ENCODE measurements around the gene RASA3.
"Not testable (repeated sequence)": the region's sequence is repeated elsewhere in the genome, so short reads cannot be mapped to it uniquely, and the experiment has no call there.

Gene RASA3

GRCh38 chr13:114155320-114155719 is 22.9 kb upstream of the RASA3 start:
- DNase-seq = no peak

- no peak for DNase-seq
Measured at GRCh38 chr13:114154476-114154875, 22.1 kb upstream of the RASA3 start.

- no peak for DNase-seq
Measured at GRCh38 chr13:114153485-114154080, 21.2 kb upstream of the RASA3 start.

- DNase-seq = no peak
Measured at GRCh38 chr13:114152831-114153371, 20.5 kb upstream of the RASA3 start.

GRCh38 chr13:114152285-114152645 is 19.8 kb upstream of the RASA3 start:
- no peak for DNase-seq

GRCh38 chr13:114151565-114152284 is 19.3 kb upstream of the RASA3 start:
- no peak for DNase-seq

- DNase-seq = no peak
Measured at GRCh38 chr13:114151031-114151430, 18.6 kb upstream of the RASA3 start.

- peak; percentile 96 for DNase-seq
Measured at GRCh38 chr13:114149774-114150740, 17.6 kb upstream of the RASA3 start.

GRCh38 chr13:114148886-114149285 is 16.5 kb upstream of the RASA3 start:
- DNase-seq = not testable (repeated sequence)

- DNase-seq = no peak
Measured at GRCh38 chr13:114148521-114148855, 16.1 kb upstream of the RASA3 start.

- no peak for DNase-seq
Measured at GRCh38 chr13:114147803-114148520, 15.5 kb upstream of the RASA3 start.

GRCh38 chr13:114146629-114147028 is 14.2 kb upstream of the RASA3 start:
- DNase-seq = no peak

- DNase-seq = no peak
Measured at GRCh38 chr13:114146173-114146572, 13.8 kb upstream of the RASA3 start.

GRCh38 chr13:114145722-114146121 is 13.3 kb upstream of the RASA3 start:
- no peak for DNase-seq

- DNase-seq = no peak
Measured at GRCh38 chr13:114145256-114145655, 12.8 kb upstream of the RASA3 start.

- no peak for DNase-seq
Measured at GRCh38 chr13:114144606-114145244, 12.3 kb upstream of the RASA3 start.

GRCh38 chr13:114143806-114144605 is 11.6 kb upstream of the RASA3 start:
- no peak for DNase-seq

- peak; percentile 93 for DNase-seq
Measured at GRCh38 chr13:114142640-114143490, 10.4 kb upstream of the RASA3 start.

GRCh38 chr13:114142137-114142550 is 9.7 kb upstream of the RASA3 start:
- DNase-seq = no peak

GRCh38 chr13:114141261-114141996 is 9.0 kb upstream of the RASA3 start:
- no peak for DNase-seq

All from NCI-H1417 treated with DMSO at 0.1 percent for 48 hours (cell line).